GM23338 (cell line): ENCODE results near the gene VBP1. TPM values are rescaled to one million over a fixed set of nuclear protein-coding genes. Genes with fewer than 3 reads are reported as not detected.

Experiments used
- ATAC-seq: fragments of 200-7000 bp; cut with Tn5 transposase; 3 replicates; pipeline ENCODE4 v1.9.1; 2020
- DNase-seq: peaks from one replicate; pipeline ENCODE4 v3.0.0-alpha.2; 2015; ENCODE audit warnings: low spot score
- H2AFZ ChIP-seq: fragments of 200-600 bp; sonication (generic); 2 replicates; pipeline ENCODE4 v1.8.0; 2016; ENCODE audit warnings: antibody characterized with exemption, mild to moderate bottlenecking, moderate library complexity
- H3F3A ChIP-seq: fragments of 200-600 bp; sonication (generic); replicated peaks from 2 replicates; pipeline ENCODE4 v1.8.0; 2017; ENCODE audit warnings: antibody characterized with exemption, mixed run types, low read depth
- H3K27ac ChIP-seq: fragments of 200-600 bp; sonication (generic); 2 replicates; pipeline ENCODE4 v1.6.1; 2016; ENCODE audit warnings: low read depth
- H3K27me3 ChIP-seq: fragments of 200-600 bp; sonication (generic); 2 replicates; pipeline ENCODE4 v1.8.0; 2016; ENCODE audit warnings: mild to moderate bottlenecking, mixed run types, moderate library complexity; ENCODE audit not compliant: insufficient read depth
- H3K36me3 ChIP-seq: fragments of 200-600 bp; sonication (generic); 2 replicates; pipeline ENCODE4 v1.8.0; 2016; ENCODE audit warnings: mild to moderate bottlenecking; ENCODE audit not compliant: insufficient read depth
- H3K4me1 ChIP-seq: fragments of 200-600 bp; sonication (generic); 2 replicates; pipeline ENCODE4 v1.8.0; 2016; ENCODE audit warnings: mild to moderate bottlenecking, moderate library complexity; ENCODE audit not compliant: insufficient read depth
- H3K4me2 ChIP-seq: fragments of 200-600 bp; sonication (generic); 2 replicates; pipeline ENCODE4 v1.7.1; 2017; ENCODE audit warnings: mixed run types
- H3K4me3 ChIP-seq: fragments of 200-600 bp; sonication (generic); 2 replicates; pipeline ENCODE4 v1.6.1; 2016; ENCODE audit warnings: mixed run types
- H3K79me2 ChIP-seq: fragments of 200-600 bp; sonication (generic); replicated peaks from 2 replicates; pipeline ENCODE4 v1.8.0; 2017; ENCODE audit warnings: mild to moderate bottlenecking; ENCODE audit not compliant: insufficient read depth
- H3K9me2 ChIP-seq: fragments of 200-600 bp; sonication (generic); 2 replicates; pipeline ENCODE4 v1.8.0; 2017; ENCODE audit not compliant: insufficient read depth
- H4K20me1 ChIP-seq: fragments of 200-600 bp; sonication (generic); replicated peaks from 2 replicates; pipeline ENCODE4 v1.8.0; 2017; ENCODE audit warnings: mild to moderate bottlenecking; ENCODE audit not compliant: insufficient read depth
- H3K27ac Mint-ChIP-seq: 2 replicates; pipeline ENCODE4 v1.8.0; 2020; ENCODE audit warnings: inconsistent platforms, mild to moderate bottlenecking, moderate library complexity, mixed read lengths
- H3K27me3 Mint-ChIP-seq: 3 replicates; pipeline ENCODE4 v1.8.0; 2022; ENCODE audit warnings: low read depth, mild to moderate bottlenecking, moderate library complexity, mixed read lengths, inconsistent platforms; ENCODE audit not compliant: insufficient read depth, poor library complexity
- H3K36me3 Mint-ChIP-seq: 3 replicates; pipeline ENCODE4 v1.8.0; 2021; ENCODE audit warnings: low read depth, mild to moderate bottlenecking, inconsistent platforms, moderate library complexity, mixed read lengths
- H3K4me1 Mint-ChIP-seq: 3 replicates; pipeline ENCODE4 v1.8.0; 2020; ENCODE audit warnings: mild to moderate bottlenecking, inconsistent platforms, mixed read lengths
- H3K4me3 Mint-ChIP-seq: 3 replicates; pipeline ENCODE4 v1.8.0; 2021; ENCODE audit warnings: moderate library complexity, mild to moderate bottlenecking, inconsistent platforms, mixed read lengths
- H3K9me3 Mint-ChIP-seq: 3 replicates; pipeline ENCODE4 v1.8.0; 2020; ENCODE audit warnings: moderate library complexity, mild to moderate bottlenecking, inconsistent platforms, mixed read lengths
- CREB1 ChIP-seq: fragments of 250-450 bp; sonication (Bioruptor Pico); IDR thresholded peaks from 2 replicates; pipeline ENCODE4 v1.5.0; 2020; ENCODE audit warnings: low read depth, mild to moderate bottlenecking, moderate library complexity
- EZH2 ChIP-seq: fragments of 200-600 bp; sonication (generic); IDR thresholded peaks from one replicate; pipeline ENCODE4 v1.8.0; 2017; ENCODE audit warnings: antibody characterized with exemption, mild to moderate bottlenecking, low read depth; ENCODE audit not compliant: unreplicated experiment
- EZH2phosphoT487 ChIP-seq: fragments of 200-600 bp; sonication (generic); IDR thresholded peaks from one replicate; pipeline ENCODE4 v1.8.1; 2018; ENCODE audit warnings: antibody characterized with exemption; ENCODE audit not compliant: unreplicated experiment
- NANOG ChIP-seq: IDR thresholded peaks from 2 replicates; pipeline ENCODE4 v1.6.1; 2016; ENCODE audit warnings: antibody characterized with exemption, borderline replicate concordance
- POLR2AphosphoS5 ChIP-seq: IDR thresholded peaks from 2 replicates; pipeline ENCODE4 v1.6.1; 2016; ENCODE audit warnings: antibody characterized with exemption, low read depth
- STAT1 ChIP-seq: IDR thresholded peaks from one replicate; pipeline ENCODE4 v1.6.1; 2016; ENCODE audit warnings: antibody characterized with exemption; ENCODE audit not compliant: unreplicated experiment
- ZNF114 ChIP-seq: fragments of 250-450 bp; sonication (Bioruptor Pico); IDR thresholded peaks from 2 replicates; pipeline ENCODE4 v1.5.0; 2020; ENCODE audit warnings: mild to moderate bottlenecking, moderate library complexity
- ZNF331 ChIP-seq: fragments of 250-450 bp; sonication (Bioruptor Pico); IDR thresholded peaks from 2 replicates; pipeline ENCODE4 v1.5.0; 2020; ENCODE audit warnings: low read depth, mild to moderate bottlenecking, moderate library complexity
- ZNF462 ChIP-seq: fragments of 250-450 bp; sonication (Bioruptor Pico); IDR thresholded peaks from 2 replicates; pipeline ENCODE4 v1.5.0; 2020; ENCODE audit warnings: mild to moderate bottlenecking, moderate library complexity
- polyA plus RNA-seq: library from polyadenylated mRNA; unstranded; fragments of >200 nt; fragmentation: Nextera tagmentation; extraction: Ambion mirVana; gene quantifications from 2 replicates; pipeline ENCODE4 v1.2.1, GENCODE V29; 2016
- total RNA-seq: library from RNA; depleted of rRNA; stranded (reverse); fragments of >200 nt; shearing (Covaris generic); gene quantifications from 2 replicates; pipeline ENCODE4 v1.2.3, GENCODE V29; 2014
- TF ChIP-seq, protein P1 (sequence below): IDR thresholded peaks from one replicate; pipeline ENCODE4 v1.6.1; 2018; ENCODE audit warnings: antibody characterized with exemption; ENCODE audit not compliant: unreplicated experiment
- TF ChIP-seq, protein P2 (sequence below): IDR thresholded peaks from 2 replicates; pipeline ENCODE4 v1.6.1; 2016; ENCODE audit warnings: antibody characterized with exemption

Gene VBP1
- total and polyA plus RNA-seq, 2 experiments from 2014 or later = 62.5 to 84.4 TPM

GRCh38 chrX:155251391-155251790, 35.1 kb downstream of the VBP1 start:
- no peaks in the 10 kb centered on the region for H3K9me3 Mint-ChIP-seq
- H3K79me2 ChIP-seq = no peaks in the 10 kb centered on the region
- H3K27me3 ChIP-seq = no peaks in the 10 kb centered on the region
- peaks cover 7% of the 10 kb centered on the region; the same call in 2 of the 3 replicates for H3K4me1 Mint-ChIP-seq
- TF ChIP-seq, protein P1, sequence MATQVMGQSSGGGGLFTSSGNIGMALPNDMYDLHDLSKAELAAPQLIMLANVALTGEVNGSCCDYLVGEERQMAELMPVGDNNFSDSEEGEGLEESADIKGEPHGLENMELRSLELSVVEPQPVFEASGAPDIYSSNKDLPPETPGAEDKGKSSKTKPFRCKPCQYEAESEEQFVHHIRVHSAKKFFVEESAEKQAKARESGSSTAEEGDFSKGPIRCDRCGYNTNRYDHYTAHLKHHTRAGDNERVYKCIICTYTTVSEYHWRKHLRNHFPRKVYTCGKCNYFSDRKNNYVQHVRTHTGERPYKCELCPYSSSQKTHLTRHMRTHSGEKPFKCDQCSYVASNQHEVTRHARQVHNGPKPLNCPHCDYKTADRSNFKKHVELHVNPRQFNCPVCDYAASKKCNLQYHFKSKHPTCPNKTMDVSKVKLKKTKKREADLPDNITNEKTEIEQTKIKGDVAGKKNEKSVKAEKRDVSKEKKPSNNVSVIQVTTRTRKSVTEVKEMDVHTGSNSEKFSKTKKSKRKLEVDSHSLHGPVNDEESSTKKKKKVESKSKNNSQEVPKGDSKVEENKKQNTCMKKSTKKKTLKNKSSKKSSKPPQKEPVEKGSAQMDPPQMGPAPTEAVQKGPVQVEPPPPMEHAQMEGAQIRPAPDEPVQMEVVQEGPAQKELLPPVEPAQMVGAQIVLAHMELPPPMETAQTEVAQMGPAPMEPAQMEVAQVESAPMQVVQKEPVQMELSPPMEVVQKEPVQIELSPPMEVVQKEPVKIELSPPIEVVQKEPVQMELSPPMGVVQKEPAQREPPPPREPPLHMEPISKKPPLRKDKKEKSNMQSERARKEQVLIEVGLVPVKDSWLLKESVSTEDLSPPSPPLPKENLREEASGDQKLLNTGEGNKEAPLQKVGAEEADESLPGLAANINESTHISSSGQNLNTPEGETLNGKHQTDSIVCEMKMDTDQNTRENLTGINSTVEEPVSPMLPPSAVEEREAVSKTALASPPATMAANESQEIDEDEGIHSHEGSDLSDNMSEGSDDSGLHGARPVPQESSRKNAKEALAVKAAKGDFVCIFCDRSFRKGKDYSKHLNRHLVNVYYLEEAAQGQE = no peak
- TF ChIP-seq EZH2phosphoT487 (no peak), ZNF331 (CRISPR knock-in tag) (no peak), POLR2AphosphoS5 (no peak), ZNF114 (CRISPR knock-in tag) (no peak), ZNF462 (CRISPR knock-in tag) (no peak), NANOG (no peak), CREB1 (CRISPR knock-in tag) (no peak), EZH2 (no peak), STAT1 (no peak)
- TF ChIP-seq, protein P2, sequence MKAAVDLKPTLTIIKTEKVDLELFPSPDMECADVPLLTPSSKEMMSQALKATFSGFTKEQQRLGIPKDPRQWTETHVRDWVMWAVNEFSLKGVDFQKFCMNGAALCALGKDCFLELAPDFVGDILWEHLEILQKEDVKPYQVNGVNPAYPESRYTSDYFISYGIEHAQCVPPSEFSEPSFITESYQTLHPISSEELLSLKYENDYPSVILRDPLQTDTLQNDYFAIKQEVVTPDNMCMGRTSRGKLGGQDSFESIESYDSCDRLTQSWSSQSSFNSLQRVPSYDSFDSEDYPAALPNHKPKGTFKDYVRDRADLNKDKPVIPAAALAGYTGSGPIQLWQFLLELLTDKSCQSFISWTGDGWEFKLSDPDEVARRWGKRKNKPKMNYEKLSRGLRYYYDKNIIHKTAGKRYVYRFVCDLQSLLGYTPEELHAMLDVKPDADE = no peak
- H3K36me3 Mint-ChIP-seq = no peaks in the 10 kb centered on the region
- no peak overlapping the region for H3K27ac Mint-ChIP-seq
- no peak overlapping the region for H3K27ac ChIP-seq
- no peak overlapping the region for H3K4me3 Mint-ChIP-seq
- ATAC-seq (no peak), DNase-seq (no peak)
- H3F3A ChIP-seq = no peaks in the 10 kb centered on the region
- H3K36me3 ChIP-seq = no peaks in the 10 kb centered on the region
- H3K27me3 Mint-ChIP-seq = peaks cover 1% of the 10 kb centered on the region
- H3K9me2 ChIP-seq = no peaks in the 10 kb centered on the region
- no peak overlapping the region for H2AFZ ChIP-seq
- no peaks in the 10 kb centered on the region for H4K20me1 ChIP-seq
- H3K4me1 ChIP-seq = no peaks in the 10 kb centered on the region; the same call in 1 of the 2 replicates
- no peak overlapping the region for H3K4me2 ChIP-seq
- no peak overlapping the region for H3K4me3 ChIP-seq
